CD4-positive, CD25-positive, alpha-beta regulatory T cell (primary cell): ENCODE data around the gene NCAPG2. TPM values are rescaled to one million over a fixed set of nuclear protein-coding genes. Genes with fewer than 3 reads are reported as not detected.

Source experiments
- ATAC-seq, 2 donors: fragments of 150-1000 bp; cut with Tn5 transposase; one replicate each; pipeline ENCODE4 v1.10.0; 2021; ENCODE audit warnings: low read depth in 2 of 2, moderate number of reproducible peaks in 2 of 2, moderate library complexity in 1 of 2
- DNase-seq, 3 donors: peaks; one replicate each; pipeline versions ENCODE4 v3.0.0 to v3.0.0-alpha.2; 2012 to 2022; ENCODE audit warnings: mixed read lengths in 1 of 3
- H3K27ac ChIP-seq: one replicate; pipeline ENCODE4 v1.7.0; 2013; ENCODE audit warnings: mild to moderate bottlenecking, low read length; ENCODE audit not compliant: insufficient read depth, poor library complexity, severe bottlenecking
- H3K27me3 ChIP-seq: one replicate; pipeline ENCODE4 v1.7.0; 2013; ENCODE audit warnings: low read length; ENCODE audit not compliant: control insufficient read depth, insufficient read depth
- H3K36me3 ChIP-seq: one replicate; pipeline ENCODE4 v1.7.0; 2013; ENCODE audit warnings: mild to moderate bottlenecking, low read length, moderate library complexity; ENCODE audit not compliant: control insufficient read depth, insufficient read depth
- H3K4me1 ChIP-seq: 2 replicates; pipeline ENCODE4 v1.7.0; 2013; ENCODE audit warnings: mild to moderate bottlenecking, low read length; ENCODE audit not compliant: insufficient read depth, control insufficient read depth, poor library complexity, severe bottlenecking
- H3K4me3 ChIP-seq: one replicate; pipeline ENCODE4 v1.7.0; 2013; ENCODE audit warnings: low read depth, mild to moderate bottlenecking, low read length, moderate library complexity
- H3K9me3 ChIP-seq, 2 experiments: 1 replicate in 1 of 2; 2 replicates in 1 of 2; pipeline ENCODE4 v1.7.0; 2013; ENCODE audit warnings: low read length in 2 of 2, mild to moderate bottlenecking in 1 of 2, moderate library complexity in 1 of 2; ENCODE audit not compliant: control insufficient read depth in 2 of 2
- H3K27ac Mint-ChIP-seq, 3 donors: one replicate each; pipeline ENCODE4 v1.8.0; 2020 to 2022; ENCODE audit warnings: mild to moderate bottlenecking in 3 of 3, mixed read lengths in 3 of 3, moderate library complexity in 2 of 3
- H3K27me3 Mint-ChIP-seq: one replicate; pipeline ENCODE4 v1.8.0; 2022; ENCODE audit warnings: mild to moderate bottlenecking, mixed read lengths
- H3K36me3 Mint-ChIP-seq: one replicate; pipeline ENCODE4 v1.8.0; 2020; ENCODE audit warnings: mixed read lengths
- H3K4me1 Mint-ChIP-seq, 4 donors: one replicate each; pipeline ENCODE4 v1.8.0; 2020 to 2022; ENCODE audit warnings: mixed read lengths in 4 of 4, mild to moderate bottlenecking in 1 of 4
- H3K4me3 Mint-ChIP-seq, 4 donors: one replicate each; pipeline ENCODE4 v1.8.0; 2020 to 2022; ENCODE audit warnings: mild to moderate bottlenecking in 4 of 4, mixed read lengths in 4 of 4, moderate library complexity in 3 of 4
- H3K9me3 Mint-ChIP-seq, 7 donors: one replicate each; pipeline ENCODE4 v1.8.0; 2020 to 2022; ENCODE audit warnings: mixed read lengths in 7 of 7, mild to moderate bottlenecking in 3 of 7, moderate library complexity in 2 of 7
- polyA plus RNA-seq, 4 donors: library from polyadenylated mRNA; unstranded; fragments of 300-500 nt; fragmentation: Illumina TruSeq; gene quantifications; one replicate each; pipeline ENCODE4 v1.2.3, GENCODE V29; 2021
- total RNA-seq: library from RNA; stranded (reverse); gene quantifications from one replicate; pipeline ENCODE4 v1.2.3, GENCODE V29; 2022

Gene NCAPG2
- total and polyA plus RNA-seq, 5 donors from 2014 or later, result 2.7 to 10.6 (median 4.4) TPM

DNA sequence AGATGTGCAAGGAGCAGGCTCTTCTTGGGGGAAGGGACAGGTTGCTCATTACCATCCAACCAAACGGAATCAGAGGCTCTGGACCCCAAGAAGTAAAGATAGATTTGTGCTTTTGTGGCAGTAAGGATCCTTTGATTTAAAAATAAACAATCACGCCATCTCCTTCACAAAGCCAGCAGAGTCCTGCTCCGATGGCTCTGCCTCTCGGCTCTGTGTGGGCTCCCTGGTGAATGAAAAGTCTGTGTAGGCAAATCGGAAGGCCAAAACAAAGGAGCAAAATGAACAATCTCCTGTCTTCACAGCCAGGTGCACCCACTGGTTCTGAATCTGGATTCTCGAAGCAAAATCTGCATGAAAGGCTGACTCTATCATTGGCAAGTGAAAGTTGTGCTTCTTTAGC is 120.8 kb downstream of the NCAPG2 start:
- H3K36me3 ChIP-seq, result no peaks in the 10 kb centered on the region
- H3K9me3 ChIP-seq, result peaks cover 8 to 14% of the 10 kb centered on the region in 2 experiments
- no peak for DNase-seq
- Mint-ChIP-seq H3K4me3 (no peak overlapping the region), H3K27ac (peak overlapping the region in 1 of 3 donors; percentile 45), H3K27me3 (peaks cover 48% of the 10 kb centered on the region), H3K4me1 (peaks cover 0 to 22% (median 4%) of the 10 kb centered on the region in 4 donors), H3K9me3 (peaks cover 0 to 18% (median 5%) of the 10 kb centered on the region in 7 donors), H3K36me3 (peaks cover 6% of the 10 kb centered on the region)
- H3K4me3 ChIP-seq, result no peak overlapping the region
- H3K4me1 ChIP-seq, result peaks cover 13% of the 10 kb centered on the region
- no peak overlapping the region for H3K27ac ChIP-seq
- H3K27me3 ChIP-seq, result peaks cover 16% of the 10 kb centered on the region
- no peak for ATAC-seq

DNA sequence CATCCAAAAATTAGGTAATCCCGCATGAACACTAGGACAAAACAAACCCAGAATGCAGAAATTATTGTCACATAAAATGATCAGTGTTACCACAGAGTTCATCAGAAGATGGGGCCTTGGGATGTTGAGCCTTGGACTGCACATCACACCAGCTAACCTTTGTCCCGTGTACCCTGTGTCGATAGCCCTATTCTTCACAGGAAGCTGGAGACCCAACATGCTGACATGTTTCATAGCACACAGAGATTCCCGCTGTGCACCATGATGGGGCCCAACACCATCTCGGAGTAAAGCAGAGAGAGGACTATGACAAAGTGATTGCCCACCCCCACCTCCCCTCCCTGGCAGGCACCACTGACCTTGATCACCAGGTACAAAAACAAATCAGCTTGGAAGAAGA is 121.5 kb downstream of the NCAPG2 start:
- peaks cover 8 to 14% of the 10 kb centered on the region in 2 experiments for H3K9me3 ChIP-seq
- ATAC-seq, result no peak
- peaks cover 6% of the 10 kb centered on the region for H3K36me3 Mint-ChIP-seq
- H3K27me3 ChIP-seq, result peaks cover 16% of the 10 kb centered on the region
- peaks cover 0 to 18% (median 4%) of the 10 kb centered on the region in 7 donors for H3K9me3 Mint-ChIP-seq
- no peak overlapping the region for H3K4me3 ChIP-seq
- H3K4me1 ChIP-seq, result peaks cover 11% of the 10 kb centered on the region
- no peaks in the 10 kb centered on the region for H3K36me3 ChIP-seq
- H3K27ac ChIP-seq, result no peak overlapping the region
- H3K27ac Mint-ChIP-seq, result no peak overlapping the region
- H3K27me3 Mint-ChIP-seq, result peaks cover 44% of the 10 kb centered on the region
- no peak for DNase-seq
- H3K4me1 Mint-ChIP-seq, result peaks cover 0 to 20% (median 4%) of the 10 kb centered on the region in 4 donors
- no peak overlapping the region for H3K4me3 Mint-ChIP-seq

GRCh38 chr7:158582089-158582456 is 122.5 kb downstream of the NCAPG2 start:
- Mint-ChIP-seq H3K27ac (no peak overlapping the region), H3K9me3 (peaks cover 0 to 18% (median 6%) of the 10 kb centered on the region in 7 donors), H3K36me3 (peaks cover 6% of the 10 kb centered on the region), H3K27me3 (peaks cover 49% of the 10 kb centered on the region), H3K4me3 (no peak overlapping the region), H3K4me1 (peaks cover 0 to 20% (median 4%) of the 10 kb centered on the region in 4 donors)
- ATAC-seq, result no peak
- Histone ChIP-seq H3K9me3 (peaks cover 8 to 14% of the 10 kb centered on the region in 2 experiments), H3K4me3 (no peak overlapping the region), H3K27me3 (peaks cover 16% of the 10 kb centered on the region), H3K36me3 (no peaks in the 10 kb centered on the region), H3K27ac (no peak overlapping the region), H3K4me1 (peaks cover 9% of the 10 kb centered on the region)
- no peak for DNase-seq

DNA sequence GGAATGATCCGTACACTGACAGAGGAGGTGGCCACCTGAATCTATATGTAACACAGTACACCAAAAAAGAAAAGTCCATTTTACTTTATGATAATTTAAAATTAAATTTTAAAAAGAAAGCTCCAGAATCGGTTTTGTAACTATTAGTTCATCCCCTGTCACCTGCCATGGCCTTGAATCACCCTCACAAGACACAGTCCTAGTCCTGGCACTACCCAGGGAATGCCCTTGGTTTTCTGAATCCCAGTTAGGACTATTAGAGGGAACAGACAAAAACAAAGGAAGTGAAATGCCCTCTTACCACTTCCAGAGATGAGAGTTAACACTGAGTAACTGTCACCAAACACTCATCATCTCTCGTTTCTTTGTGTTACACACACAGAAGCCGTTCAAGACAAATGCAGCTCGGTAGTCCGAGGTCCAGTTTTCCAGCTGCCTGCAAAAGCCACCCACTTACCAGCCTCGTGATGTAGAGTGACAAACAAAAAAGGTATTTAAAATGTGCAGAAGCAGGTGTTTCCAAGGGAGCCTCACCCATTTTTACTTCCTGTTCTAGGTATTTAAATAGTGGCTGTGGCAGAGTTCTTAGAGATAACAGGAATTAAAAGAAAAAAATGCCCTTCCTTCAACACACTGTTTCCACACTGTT is 123.0 kb downstream of the NCAPG2 start:
- DNase-seq, result peak in 1 of 3 donors; percentile 45
- no peak overlapping the region for H3K4me3 ChIP-seq
- no peak for ATAC-seq
- H3K4me1 ChIP-seq, result peaks cover 5% of the 10 kb centered on the region
- peaks cover 0 to 20% (median 4%) of the 10 kb centered on the region in 4 donors for H3K4me1 Mint-ChIP-seq
- peaks cover 49% of the 10 kb centered on the region for H3K27me3 Mint-ChIP-seq
- peaks cover 0 to 18% (median 6%) of the 10 kb centered on the region in 7 donors for H3K9me3 Mint-ChIP-seq
- no peak overlapping the region for H3K27ac Mint-ChIP-seq
- H3K36me3 Mint-ChIP-seq, result peaks cover 6% of the 10 kb centered on the region
- H3K27me3 ChIP-seq, result peaks cover 16% of the 10 kb centered on the region
- H3K36me3 ChIP-seq, result no peaks in the 10 kb centered on the region
- H3K27ac ChIP-seq, result no peak overlapping the region
- no peak overlapping the region for H3K4me3 Mint-ChIP-seq
- peaks cover 8 to 14% of the 10 kb centered on the region in 2 experiments for H3K9me3 ChIP-seq

Other genes starting within 250 kb of the NCAPG2 start
- 1.6 TPM for gene PTPRN2, start 117.0 kb downstream of the NCAPG2 start, total RNA-seq
- 1 to 10 TPM; 1.9 to 4.7 (median 2.9) TPM for gene PTPRN2, start 117.0 kb downstream of the NCAPG2 start, polyA plus RNA-seq
- 115 TPM for gene ESYT2, start 124.7 kb upstream of the NCAPG2 start, total RNA-seq
- gene ESYT2, start 124.7 kb upstream of the NCAPG2 start, polyA plus RNA-seq, result 10 to 100 TPM; 55.3 to 94.3 (median 64.7) TPM
- gene DYNC2I1, start 151.8 kb upstream of the NCAPG2 start, total RNA-seq, result 9.6 TPM
- 10 to 100 TPM in 3 of 4 donors, 1 to 10 TPM in 1; 8.3 to 13.5 (median 12.6) TPM for gene DYNC2I1, start 151.8 kb upstream of the NCAPG2 start, polyA plus RNA-seq